A549 (cell line): Measurements from ENCODE around the gene SRSF10. TPM values are rescaled to one million over a fixed set of nuclear protein-coding genes. Genes with fewer than 3 reads are reported as not detected.
A peak's percentile ranks its signal among the peaks of the same experiment; 100 is the strongest.

ENCODE experiments used
- ATAC-seq, 2 experiments: fragments of 200-7000 bp in 1 of 2; fragments of >200 bp in 1 of 2; cut with Nextera tagmentation in 1 of 2; cut with Tn5 transposase in 1 of 2; 3 replicates each; pipeline versions ENCODE4 v1.8.0 to v1.9.1; 2018 to 2020; ENCODE audit warnings: mild to moderate bottlenecking in 1 of 2, moderate library complexity in 1 of 2
- CTCF ChIA-PET: fragments of 300-600 bp; sonication (Branson Sonifier 250); formaldehyde crosslinking; extraction: SDS; loops from one replicate; lab custom pipeline; 2021; ENCODE audit warnings: antibody characterized with exemption, inconsistent platforms; lab: Yijun Ruan, JAX
- POLR2A ChIA-PET: fragments of 350-600 bp; formaldehyde crosslinking; extraction: SDS; loops from one replicate; lab custom pipeline; 2021; ENCODE audit warnings: antibody characterized with exemption, inconsistent platforms; lab: Yijun Ruan, JAX
- DNase-seq, 2 experiments: peaks; one replicate each; pipeline versions ENCODE4 v3.0.0 to v3.0.0-alpha.2; 2011 to 2016; ENCODE audit warnings: low read depth in 1 of 2, low spot score in 1 of 2
- FAIRE-seq: peaks from 2 replicates; lab custom pipeline; 2011; peaks lifted over from hg19 to GRCh38; lab: Jason Lieb, UNC
- H3K27ac ChIP-seq, 2 experiments: fragments of >200 bp; sonication (Bioruptor Twin); formaldehyde crosslinking; 3 replicates each; pipeline ENCODE4 v1.5.1; 2016 to 2017
- H3K4me1 ChIP-seq: fragments of >200 bp; sonication (Bioruptor Twin); formaldehyde crosslinking; 3 replicates; pipeline ENCODE4 v1.6.1; 2016
- H3K4me2 ChIP-seq: fragments of >200 bp; sonication (Bioruptor Twin); formaldehyde crosslinking; 3 replicates; pipeline ENCODE4 v1.6.1; 2016
- H3K4me3 ChIP-seq: fragments of >200 bp; sonication (Bioruptor Twin); formaldehyde crosslinking; 3 replicates; pipeline ENCODE4 v1.5.1; 2016
- H3K9me3 ChIP-seq: fragments of >200 bp; sonication (Bioruptor Twin); formaldehyde crosslinking; 3 replicates; pipeline ENCODE4 v1.6.1; 2016
- CBX2 ChIP-seq: fragments of 200-600 bp; sonication (generic); IDR thresholded peaks from 2 replicates; pipeline ENCODE4 v1.6.1; 2016; ENCODE audit warnings: low read depth, mild to moderate bottlenecking, borderline replicate concordance
- FOSL2 ChIP-seq, 2 experiments: fragments of 450-650 bp in 1 of 2; fragments of >200 bp in 1 of 2; sonication (Bioruptor Twin) in 1 of 2; formaldehyde crosslinking; IDR thresholded peaks; 2 replicates each; pipeline versions ENCODE4 v1.5.0 to v1.6.1; 2016 to 2020; ENCODE audit warnings: mild to moderate bottlenecking in 1 of 2, moderate library complexity in 1 of 2
- MAZ ChIP-seq: fragments of 150-350 bp; IDR thresholded peaks from 2 replicates; pipeline ENCODE4 v1.6.1; 2014; ENCODE audit warnings: antibody characterized with exemption, low read depth, low read length, borderline replicate concordance
- NPAS2 ChIP-seq: fragments of 250-450 bp; sonication (Bioruptor Pico); IDR thresholded peaks from 2 replicates; pipeline ENCODE4 v1.8.0; 2022; ENCODE audit warnings: mild to moderate bottlenecking, moderate library complexity, borderline replicate concordance
- RAD21 ChIP-seq, 2 experiments: fragments of >200 bp in 1 of 2; sonication (Bioruptor Twin) in 1 of 2; formaldehyde crosslinking in 1 of 2; IDR thresholded peaks in 1 of 2; conservative IDR thresholded peaks in 1 of 2; 2 replicates in 1 of 2; 3 replicates in 1 of 2; pipeline ENCODE4 v1.6.1; 2012 to 2018; ENCODE audit warnings: inconsistent platforms in 1 of 2
- RCOR1 ChIP-seq: fragments of 150-350 bp; IDR thresholded peaks from 2 replicates; pipeline ENCODE4 v1.6.1; 2014; ENCODE audit warnings: antibody characterized with exemption, low read length, low read depth
- SMC3 ChIP-seq: fragments of >200 bp; sonication (Bioruptor Twin); formaldehyde crosslinking; IDR thresholded peaks from 3 replicates; pipeline ENCODE4 v1.6.1; 2018; ENCODE audit warnings: inconsistent platforms
- WGBS: methylation state at CpG from one replicate; pipeline ENCODE4 v1.1.6; 2017; ENCODE audit errors: missing lambda C conversion rate; 5-methylcytosine and 5-hydroxymethylcytosine counted together
- polyA plus RNA-seq, 4 experiments: library from polyadenylated mRNA; depleted of rRNA in 3 of 4; stranded (reverse); fragments of >200 nt; fragmentation: RNase III in 1 of 4; extraction: RNeasy Plus Mini Kit Qiagen cat#74134 plus additional on column Dnase treatment in 1 of 4; gene quantifications; 2 replicates in 3 of 4; 3 replicates in 1 of 4; pipeline ENCODE4 v1.2.3, GENCODE V29; 2011 to 2017
- TF ChIP-seq, protein P1 (sequence below): fragments of 250-450 bp; sonication (Bioruptor Pico); IDR thresholded peaks from 2 replicates; pipeline ENCODE4 v1.5.0; 2021; ENCODE audit warnings: mild to moderate bottlenecking, moderate library complexity, borderline replicate concordance
- TF ChIP-seq, protein P2 (sequence below): fragments of >200 bp; sonication (Bioruptor Twin); formaldehyde crosslinking; IDR thresholded peaks from 3 replicates; pipeline ENCODE4 v1.5.1; 2016
- TF ChIP-seq, protein P3 (sequence below): IDR thresholded peaks from 2 replicates; pipeline ENCODE4 v1.6.1; 2012
- TF ChIP-seq, protein P4 (sequence below): IDR thresholded peaks from 2 replicates; pipeline ENCODE4 v1.6.1; 2012; ENCODE audit warnings: low read depth, borderline replicate concordance
- TF ChIP-seq, protein P5 (sequence below): IDR thresholded peaks from 2 replicates; pipeline ENCODE4 v1.6.1; 2012
- TF ChIP-seq, protein P6 (sequence below): fragments of 250-450 bp; sonication (Bioruptor Pico); IDR thresholded peaks from 2 replicates; pipeline ENCODE4 v1.5.0; 2020; ENCODE audit warnings: low read depth, mild to moderate bottlenecking, moderate library complexity

SRSF10 gene
- polyA plus RNA-seq, 2 of the 4 experiments (the other 2 are of a cell fraction), result 141 to 180 TPM

DNA sequence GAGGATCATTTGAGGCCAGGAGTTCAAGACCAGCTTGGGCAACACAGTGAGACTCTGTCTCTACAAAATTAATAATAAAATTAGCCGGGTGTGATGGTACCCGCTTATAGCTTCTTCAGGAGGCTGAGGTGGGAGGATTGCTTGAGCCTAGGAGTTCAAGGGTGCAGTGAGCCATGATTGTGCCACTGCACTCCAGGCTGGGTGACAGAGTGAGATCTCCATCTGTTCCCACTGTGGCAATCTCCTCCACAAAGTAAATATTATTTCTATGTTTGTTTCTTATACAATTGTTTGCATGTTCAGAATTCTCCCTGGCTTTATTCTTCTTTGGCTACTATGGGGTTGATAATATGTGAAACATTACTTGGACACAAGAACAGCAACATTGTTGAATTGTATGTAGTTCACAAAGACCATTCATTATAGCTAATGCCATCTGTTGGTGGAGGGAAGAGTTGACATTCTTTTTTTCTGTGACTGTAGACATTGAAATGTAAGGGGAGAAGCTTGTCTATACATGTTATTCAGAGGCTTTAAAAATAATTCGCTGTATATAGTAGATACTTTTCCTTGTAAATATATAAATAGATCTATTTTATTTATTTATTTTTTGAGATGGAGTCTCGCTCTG lies 47.8 kb upstream of the SRSF10 start:
- H3K4me1 ChIP-seq, result peaks cover 7% of the 10 kb centered on the region
- no peak overlapping the region for H3K4me3 ChIP-seq
- peak in 1 of 2 experiments; percentile 52 for DNase-seq
- TF ChIP-seq SMC3, result peak; percentile 68
- TF ChIP-seq, protein P1, sequence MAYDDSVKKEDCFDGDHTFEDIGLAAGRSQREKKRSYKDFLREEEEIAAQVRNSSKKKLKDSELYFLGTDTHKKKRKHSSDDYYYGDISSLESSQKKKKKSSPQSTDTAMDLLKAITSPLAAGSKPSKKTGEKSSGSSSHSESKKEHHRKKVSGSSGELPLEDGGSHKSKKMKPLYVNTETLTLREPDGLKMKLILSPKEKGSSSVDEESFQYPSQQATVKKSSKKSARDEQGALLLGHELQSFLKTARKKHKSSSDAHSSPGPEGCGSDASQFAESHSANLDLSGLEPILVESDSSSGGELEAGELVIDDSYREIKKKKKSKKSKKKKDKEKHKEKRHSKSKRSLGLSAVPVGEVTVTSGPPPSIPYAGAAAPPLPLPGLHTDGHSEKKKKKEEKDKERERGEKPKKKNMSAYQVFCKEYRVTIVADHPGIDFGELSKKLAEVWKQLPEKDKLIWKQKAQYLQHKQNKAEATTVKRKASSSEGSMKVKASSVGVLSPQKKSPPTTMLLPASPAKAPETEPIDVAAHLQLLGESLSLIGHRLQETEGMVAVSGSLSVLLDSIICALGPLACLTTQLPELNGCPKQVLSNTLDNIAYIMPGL (CRISPR knock-in tag), result no peak
- TF ChIP-seq RAD21 (conservative IDR thresholded peaks at IDR 0.05 in 1 of 2, IDR thresholded peaks at IDR 0.05 in 1 of 2), result peak; percentile 58 to 64
- TF ChIP-seq, protein P2, sequence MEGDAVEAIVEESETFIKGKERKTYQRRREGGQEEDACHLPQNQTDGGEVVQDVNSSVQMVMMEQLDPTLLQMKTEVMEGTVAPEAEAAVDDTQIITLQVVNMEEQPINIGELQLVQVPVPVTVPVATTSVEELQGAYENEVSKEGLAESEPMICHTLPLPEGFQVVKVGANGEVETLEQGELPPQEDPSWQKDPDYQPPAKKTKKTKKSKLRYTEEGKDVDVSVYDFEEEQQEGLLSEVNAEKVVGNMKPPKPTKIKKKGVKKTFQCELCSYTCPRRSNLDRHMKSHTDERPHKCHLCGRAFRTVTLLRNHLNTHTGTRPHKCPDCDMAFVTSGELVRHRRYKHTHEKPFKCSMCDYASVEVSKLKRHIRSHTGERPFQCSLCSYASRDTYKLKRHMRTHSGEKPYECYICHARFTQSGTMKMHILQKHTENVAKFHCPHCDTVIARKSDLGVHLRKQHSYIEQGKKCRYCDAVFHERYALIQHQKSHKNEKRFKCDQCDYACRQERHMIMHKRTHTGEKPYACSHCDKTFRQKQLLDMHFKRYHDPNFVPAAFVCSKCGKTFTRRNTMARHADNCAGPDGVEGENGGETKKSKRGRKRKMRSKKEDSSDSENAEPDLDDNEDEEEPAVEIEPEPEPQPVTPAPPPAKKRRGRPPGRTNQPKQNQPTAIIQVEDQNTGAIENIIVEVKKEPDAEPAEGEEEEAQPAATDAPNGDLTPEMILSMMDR, result peak; percentile 48
- ChIA-PET CTCF (interaction anchor here (0.7 to 2.5 kb wide), 30 partner anchors 9 to 363 kb away, joined by 3 to 9 read pairs (median 4); partner anchors contain the start of genes FUCA1, MYOM3, PNRC2 and SRSF10), POLR2A (interaction anchor here (0.6 to 1.1 kb wide), 5 partner anchors 9 to 76 kb away, joined by 3 to 4 read pairs (median 4); partner anchors contain the start of genes PNRC2 and SRSF10)
- peak in 1 of 2 experiments; percentile 75; a peak in 3 of 6 replicates for ATAC-seq
- H3K27ac ChIP-seq, result peak overlapping the region; percentile 28 to 50; a peak in 4 of 6 replicates
- no peaks in the 10 kb centered on the region for H3K9me3 ChIP-seq
- 61% methylated on average over 4 of the region's 4 CpGs for WGBS
- H3K4me2 ChIP-seq, result no peak overlapping the region
- FAIRE-seq, result no peak

DNA sequence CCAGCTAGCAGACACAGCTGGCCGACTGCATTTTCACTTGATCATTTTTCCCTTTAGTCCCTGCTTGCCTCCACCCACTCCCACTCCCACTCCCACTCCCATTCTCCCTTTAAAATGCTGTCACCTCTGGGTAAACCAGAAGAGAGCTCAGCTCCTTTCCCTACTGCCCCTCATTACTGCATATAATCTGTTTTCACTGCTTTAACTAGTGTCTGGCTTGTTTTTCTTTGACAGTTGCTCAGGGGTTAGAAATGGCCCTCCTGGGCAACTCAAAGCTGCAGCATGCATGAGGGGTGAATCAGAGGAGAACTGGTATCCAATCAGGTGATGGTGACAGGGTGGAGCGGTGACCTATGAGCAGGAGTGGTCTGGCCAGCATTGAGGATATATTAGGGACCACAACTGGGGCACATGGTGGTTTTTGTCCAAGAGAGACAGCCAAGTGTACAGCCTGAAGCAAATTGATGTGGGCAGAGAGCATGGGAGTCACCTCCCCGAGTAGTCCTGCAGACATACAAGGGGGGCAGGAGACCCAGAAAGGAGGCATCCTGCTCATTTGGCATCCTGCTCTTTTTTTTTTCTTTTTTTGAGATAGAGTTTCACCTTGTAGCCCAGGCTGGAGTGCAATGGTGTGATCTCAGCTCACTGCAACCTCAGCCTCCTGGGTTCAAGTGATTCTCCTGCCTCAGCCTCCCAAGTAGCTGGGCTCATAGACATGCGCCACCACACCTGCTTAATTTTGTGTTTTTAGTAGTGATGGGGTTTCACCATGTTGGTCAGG lies 42.6 kb upstream of the SRSF10 start:
- ChIA-PET POLR2A (interaction anchor here (0.6 kb wide), 2 partner anchors 44 to 71 kb away, joined by 3 to 6 read pairs; no protein-coding TSS in a partner anchor), CTCF (interaction anchor here (0.8 to 1.6 kb wide), 4 partner anchors 20 to 45 kb away, joined by 3 to 4 read pairs (median 3); partner anchors contain the start of gene SRSF10)
- H3K9me3 ChIP-seq, result no peaks in the 10 kb centered on the region
- FAIRE-seq (no peak), DNase-seq (peak; percentile 74 to 79), ATAC-seq (peak; percentile 73 to 84)
- WGBS, result 52% methylated on average over 4 of the region's 4 CpGs
- H3K4me2 ChIP-seq, result peak overlapping the region; percentile 78
- peaks cover 55% of the 10 kb centered on the region for H3K4me1 ChIP-seq
- no peak for TF ChIP-seq MAZ
- TF ChIP-seq, protein P3, sequence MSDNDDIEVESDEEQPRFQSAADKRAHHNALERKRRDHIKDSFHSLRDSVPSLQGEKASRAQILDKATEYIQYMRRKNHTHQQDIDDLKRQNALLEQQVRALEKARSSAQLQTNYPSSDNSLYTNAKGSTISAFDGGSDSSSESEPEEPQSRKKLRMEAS, result peak; percentile 42
- TF ChIP-seq, protein P4, sequence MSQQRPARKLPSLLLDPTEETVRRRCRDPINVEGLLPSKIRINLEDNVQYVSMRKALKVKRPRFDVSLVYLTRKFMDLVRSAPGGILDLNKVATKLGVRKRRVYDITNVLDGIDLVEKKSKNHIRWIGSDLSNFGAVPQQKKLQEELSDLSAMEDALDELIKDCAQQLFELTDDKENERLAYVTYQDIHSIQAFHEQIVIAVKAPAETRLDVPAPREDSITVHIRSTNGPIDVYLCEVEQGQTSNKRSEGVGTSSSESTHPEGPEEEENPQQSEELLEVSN, result peak; percentile 31; the same call in 1 of the 2 replicates
- TF ChIP-seq, protein P5, sequence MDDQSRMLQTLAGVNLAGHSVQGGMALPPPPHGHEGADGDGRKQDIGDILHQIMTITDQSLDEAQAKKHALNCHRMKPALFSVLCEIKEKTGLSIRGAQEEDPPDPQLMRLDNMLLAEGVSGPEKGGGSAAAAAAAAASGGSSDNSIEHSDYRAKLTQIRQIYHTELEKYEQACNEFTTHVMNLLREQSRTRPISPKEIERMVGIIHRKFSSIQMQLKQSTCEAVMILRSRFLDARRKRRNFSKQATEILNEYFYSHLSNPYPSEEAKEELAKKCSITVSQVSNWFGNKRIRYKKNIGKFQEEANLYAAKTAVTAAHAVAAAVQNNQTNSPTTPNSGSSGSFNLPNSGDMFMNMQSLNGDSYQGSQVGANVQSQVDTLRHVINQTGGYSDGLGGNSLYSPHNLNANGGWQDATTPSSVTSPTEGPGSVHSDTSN, result no peak
- no peak for TF ChIP-seq RCOR1
- TF ChIP-seq FOSL2 (IDR thresholded peaks at IDR 0.05), result no peak
- TF ChIP-seq FOSL2 (CRISPR knock-in tag; IDR thresholded peaks at IDR 0.05), result peak; percentile 63
- TF ChIP-seq, protein P6, sequence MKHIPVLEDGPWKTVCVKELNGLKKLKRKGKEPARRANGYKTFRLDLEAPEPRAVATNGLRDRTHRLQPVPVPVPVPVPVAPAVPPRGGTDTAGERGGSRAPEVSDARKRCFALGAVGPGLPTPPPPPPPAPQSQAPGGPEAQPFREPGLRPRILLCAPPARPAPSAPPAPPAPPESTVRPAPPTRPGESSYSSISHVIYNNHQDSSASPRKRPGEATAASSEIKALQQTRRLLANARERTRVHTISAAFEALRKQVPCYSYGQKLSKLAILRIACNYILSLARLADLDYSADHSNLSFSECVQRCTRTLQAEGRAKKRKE (CRISPR knock-in tag), result no peak
- no peak for TF ChIP-seq CBX2
- TF ChIP-seq NPAS2 (CRISPR knock-in tag), result no peak
- H3K4me3 ChIP-seq, result no peak overlapping the region
- H3K27ac ChIP-seq, result peak overlapping the region; percentile 96 to 99
